ENCODE results near the gene INPP4B.

- TF ChIP-seq CTCF (IDR thresholded peaks at IDR 0.05) (no peak), POLR2A (IDR thresholded peaks at IDR 0.05) (no peak)
These were observed 642.6 kb downstream of the INPP4B start for GRCh38 chr4:142203505-142203904.

Measured in testis (tissue), 2 donors.